CD4-positive, alpha-beta memory T cell (primary cell): ENCODE measurements around the gene MAPK8IP3. TPM values are rescaled to one million over a fixed set of nuclear protein-coding genes. Genes with fewer than 3 reads are reported as not detected.

ENCODE experiments used
- CTCF ChIA-PET: fragments of 350-600 bp; sonication (Branson Sonifier 250); formaldehyde crosslinking; loops from one replicate; lab custom pipeline; 2021; ENCODE audit warnings: inconsistent platforms; ENCODE audit not compliant: partially characterized antibody; lab: Charles Lee
- POLR2A ChIA-PET: fragments of 350-600 bp; sonication (Branson Sonifier 250); formaldehyde crosslinking; loops from one replicate; lab custom pipeline; 2021; ENCODE audit not compliant: partially characterized antibody; lab: Charles Lee
- DNase-seq, 5 donors: peaks; one replicate each; pipeline versions ENCODE4 v3.0.0 to v3.0.0-alpha.2; 2020 to 2022; ENCODE audit warnings: mixed read lengths in 1 of 5
- H3K27ac ChIP-seq: one replicate; pipeline ENCODE4 v1.7.0; 2013; ENCODE audit warnings: low read depth, low read length
- H3K27me3 ChIP-seq: 2 replicates; pipeline ENCODE4 v1.7.0; 2013; ENCODE audit warnings: mild to moderate bottlenecking, low read length, moderate library complexity; ENCODE audit not compliant: insufficient read depth
- H3K36me3 ChIP-seq: 2 replicates; pipeline ENCODE4 v1.7.0; 2013; ENCODE audit warnings: mild to moderate bottlenecking, low read length, moderate library complexity; ENCODE audit not compliant: insufficient read depth
- H3K4me1 ChIP-seq: 2 replicates; pipeline ENCODE4 v1.7.0; 2013; ENCODE audit warnings: mild to moderate bottlenecking, low read length, moderate library complexity; ENCODE audit not compliant: insufficient read depth
- H3K4me3 ChIP-seq, 2 donors: one replicate each; pipeline ENCODE4 v1.7.0; 2013; ENCODE audit warnings: low read length in 2 of 2, mild to moderate bottlenecking in 1 of 2
- H3K9me3 ChIP-seq, 2 donors: one replicate each; pipeline ENCODE4 v1.7.0; 2013; ENCODE audit warnings: low read length in 2 of 2, control low read depth in 1 of 2; ENCODE audit not compliant: control insufficient read depth in 1 of 2
- H3K27ac Mint-ChIP-seq, 7 donors: one replicate each; pipeline ENCODE4 v1.8.0; 2020 to 2021; ENCODE audit warnings: mixed read lengths in 7 of 7, mild to moderate bottlenecking in 6 of 7, inconsistent platforms in 3 of 7, moderate library complexity in 3 of 7
- H3K27me3 Mint-ChIP-seq, 2 donors: one replicate each; pipeline ENCODE4 v1.8.0; 2020 to 2021; ENCODE audit warnings: mixed read lengths in 2 of 2
- H3K36me3 Mint-ChIP-seq, 2 donors: one replicate each; pipeline ENCODE4 v1.8.0; 2020 to 2021; ENCODE audit warnings: mixed read lengths in 2 of 2, inconsistent platforms in 1 of 2, mild to moderate bottlenecking in 1 of 2
- H3K4me1 Mint-ChIP-seq, 4 donors: one replicate each; pipeline ENCODE4 v1.8.0; 2020 to 2021; ENCODE audit warnings: mixed read lengths in 4 of 4, mild to moderate bottlenecking in 1 of 4
- H3K4me3 Mint-ChIP-seq, 8 donors: one replicate each; pipeline ENCODE4 v1.8.0; 2020 to 2021; ENCODE audit warnings: mixed read lengths in 8 of 8, mild to moderate bottlenecking in 7 of 8, moderate library complexity in 6 of 8, inconsistent platforms in 3 of 8
- H3K9me3 Mint-ChIP-seq, 8 donors: one replicate each; pipeline ENCODE4 v1.8.0; 2020 to 2021; ENCODE audit warnings: mixed read lengths in 8 of 8, mild to moderate bottlenecking in 5 of 8, inconsistent platforms in 3 of 8, moderate library complexity in 1 of 8
- intact Hi-C: fragments of 100-400 bp; cut with micrococcal nuclease; formaldehyde crosslinking; loops from one replicate; pipeline ENCODE4 v1.15.1; 2023
- polyA plus RNA-seq, 2 donors: library from polyadenylated mRNA; unstranded; fragments of 300-500 nt; fragmentation: Illumina TruSeq; gene quantifications; one replicate each; pipeline ENCODE4 v1.2.3, GENCODE V29; 2021
- total RNA-seq, 2 experiments: library from RNA; stranded (reverse); gene quantifications; one replicate each; pipeline ENCODE4 v1.2.3, GENCODE V29; 2021

Gene MAPK8IP3
- total and polyA plus RNA-seq, 4 experiments from 2014 or later, result 0.86 to 248 (median 121) TPM

GRCh38 chr16:1790611-1791255 is 84.7 kb downstream of the MAPK8IP3 start:
- peaks cover 4 to 8% of the 10 kb centered on the region in 2 donors for H3K36me3 Mint-ChIP-seq
- ChIA-PET POLR2A (interaction anchor here (0.6 to 1.6 kb wide), 2 partner anchors 8 to 19 kb away, joined by 3 to 5 read pairs; partner anchors contain the start of genes EME2, MRPS34, NUBP2 and SPSB3), CTCF (no interaction called here)
- no peaks in the 10 kb centered on the region for H3K9me3 Mint-ChIP-seq
- H3K27ac Mint-ChIP-seq, result no peak overlapping the region
- intact Hi-C loops, result no loop called here
- H3K4me1 Mint-ChIP-seq, result peaks cover 0 to 5% (median 0%) of the 10 kb centered on the region in 4 donors
- no peak for DNase-seq
- Histone ChIP-seq H3K9me3 (no peaks in the 10 kb centered on the region), H3K27me3 (no peaks in the 10 kb centered on the region), H3K27ac (no peak overlapping the region), H3K36me3 (peaks cover 13% of the 10 kb centered on the region), H3K4me3 (no peak overlapping the region), H3K4me1 (peaks cover 4% of the 10 kb centered on the region)
- no peaks in the 10 kb centered on the region for H3K27me3 Mint-ChIP-seq
- H3K4me3 Mint-ChIP-seq, result no peak overlapping the region

GRCh38 chr16:1791256-1791942 is 85.4 kb downstream of the MAPK8IP3 start:
- Mint-ChIP-seq H3K27me3 (no peaks in the 10 kb centered on the region), H3K27ac (no peak overlapping the region), H3K4me3 (no peak overlapping the region), H3K4me1 (peaks cover 0 to 3% (median 0%) of the 10 kb centered on the region in 4 donors), H3K36me3 (peaks cover 4 to 8% of the 10 kb centered on the region in 2 donors), H3K9me3 (no peaks in the 10 kb centered on the region)
- Histone ChIP-seq H3K36me3 (peaks cover 13% of the 10 kb centered on the region), H3K4me3 (no peak overlapping the region), H3K27me3 (no peaks in the 10 kb centered on the region), H3K9me3 (no peaks in the 10 kb centered on the region), H3K27ac (no peak overlapping the region), H3K4me1 (no peaks in the 10 kb centered on the region)
- intact Hi-C loops, result no loop called here
- POLR2A ChIA-PET, result interaction anchor here (0.6 to 1.6 kb wide), 2 partner anchors 9 to 19 kb away, joined by 3 to 5 read pairs; partner anchors contain the start of genes EME2, MRPS34, NUBP2 and SPSB3
- no peak for DNase-seq
- CTCF ChIA-PET, result no interaction called here

GRCh38 chr16:1791943-1792812 is 86.2 kb downstream of the MAPK8IP3 start:
- H3K4me1 ChIP-seq, result no peaks in the 10 kb centered on the region
- intact Hi-C loops, result no loop called here
- H3K4me1 Mint-ChIP-seq, result peaks cover 0 to 3% (median 0%) of the 10 kb centered on the region in 4 donors
- H3K36me3 Mint-ChIP-seq, result peaks cover 8 to 9% of the 10 kb centered on the region in 2 donors
- H3K4me3 Mint-ChIP-seq, result no peak overlapping the region
- H3K27ac ChIP-seq, result no peak overlapping the region
- peaks cover 9% of the 10 kb centered on the region for H3K36me3 ChIP-seq
- CTCF ChIA-PET, result no interaction called here
- H3K27me3 ChIP-seq, result no peaks in the 10 kb centered on the region
- peaks cover 0 to 5% (median 2%) of the 10 kb centered on the region in 8 donors for H3K9me3 Mint-ChIP-seq
- no peak overlapping the region for H3K4me3 ChIP-seq
- no peak overlapping the region for H3K27ac Mint-ChIP-seq
- POLR2A ChIA-PET, result interaction anchor here (1.6 kb wide), 3 partner anchors 9 to 20 kb away, joined by 4 to 5 read pairs (median 5); partner anchors contain the start of genes EME2, MRPS34, NUBP2 and SPSB3
- H3K9me3 ChIP-seq, result no peaks in the 10 kb centered on the region
- no peak for DNase-seq
- H3K27me3 Mint-ChIP-seq, result no peaks in the 10 kb centered on the region

GRCh38 chr16:1792836-1793577 is 87.0 kb downstream of the MAPK8IP3 start:
- H3K9me3 ChIP-seq, result no peaks in the 10 kb centered on the region
- H3K4me1 ChIP-seq, result no peaks in the 10 kb centered on the region
- Mint-ChIP-seq H3K27ac (no peak overlapping the region), H3K9me3 (peaks cover 0 to 9% (median 5%) of the 10 kb centered on the region in 8 donors), H3K4me1 (peaks cover 0 to 3% (median 0%) of the 10 kb centered on the region in 4 donors), H3K4me3 (no peak overlapping the region), H3K36me3 (peaks cover 10% of the 10 kb centered on the region in 2 donors), H3K27me3 (no peaks in the 10 kb centered on the region)
- H3K27me3 ChIP-seq, result no peaks in the 10 kb centered on the region
- no peak for DNase-seq
- CTCF ChIA-PET, result no interaction called here
- intact Hi-C loops, result no loop called here
- no peak overlapping the region for H3K4me3 ChIP-seq
- H3K36me3 ChIP-seq, result peaks cover 7% of the 10 kb centered on the region
- H3K27ac ChIP-seq, result no peak overlapping the region
- POLR2A ChIA-PET, result interaction anchor here (0.9 to 1.6 kb wide), 3 partner anchors 10 to 21 kb away, joined by 3 to 5 read pairs (median 4); partner anchors contain the start of genes EME2, MRPS34, NUBP2 and SPSB3

- Mint-ChIP-seq H3K9me3 (peaks cover 0 to 13% (median 5%) of the 10 kb centered on the region in 8 donors), H3K4me3 (no peak within 1 kb of the TSS), H3K27me3 (no peaks in the 10 kb centered on the region), H3K36me3 (peaks cover 8 to 10% of the 10 kb centered on the region in 2 donors), H3K27ac (no peak within 1 kb of the TSS), H3K4me1 (peaks cover 0 to 3% (median 0%) of the 10 kb centered on the region in 4 donors)
- Histone ChIP-seq H3K4me1 (no peaks in the 10 kb centered on the region), H3K36me3 (peaks cover 4% of the 10 kb centered on the region), H3K27me3 (no peaks in the 10 kb centered on the region), H3K27ac (no peak within 1 kb of the TSS), H3K9me3 (no peaks in the 10 kb centered on the region), H3K4me3 (no peak within 1 kb of the TSS)
- DNase-seq, result no peak
- POLR2A ChIA-PET, result interaction anchor here (0.9 to 1.6 kb wide), 3 partner anchors 10 to 22 kb away, joined by 3 to 5 read pairs (median 4); partner anchors contain the start of genes EME2, MRPS34, NUBP2 and SPSB3
- CTCF ChIA-PET, result no interaction called here
- intact Hi-C loops, result no loop called here
Measured at GRCh38 chr16:1793578-1794220, 87.7 kb downstream of the MAPK8IP3 start, which contains the start of gene IGFALS. IGFALS (minus strand) TSS chr16:1793705; CDS start chr16:1793652, 53 bp downstream.

- H3K36me3 ChIP-seq, result no peaks in the 10 kb centered on the region
- DNase-seq, result no peak
- no peaks in the 10 kb centered on the region for H3K9me3 ChIP-seq
- Mint-ChIP-seq H3K36me3 (peaks cover 2 to 10% of the 10 kb centered on the region in 2 donors), H3K4me1 (no peaks in the 10 kb centered on the region), H3K4me3 (no peak overlapping the region), H3K27me3 (no peaks in the 10 kb centered on the region), H3K27ac (no peak overlapping the region), H3K9me3 (peaks cover 0 to 17% (median 9%) of the 10 kb centered on the region in 8 donors)
- intact Hi-C loops, result no loop called here
- ChIA-PET CTCF (no interaction called here), POLR2A (interaction anchor here (1.6 kb wide), 1 partner anchor 12 kb away, joined by 5 read pairs; the partner anchor contains the start of genes NUBP2 and SPSB3)
- no peak overlapping the region for H3K27ac ChIP-seq
- H3K27me3 ChIP-seq, result no peaks in the 10 kb centered on the region
- no peak overlapping the region for H3K4me3 ChIP-seq
- no peaks in the 10 kb centered on the region for H3K4me1 ChIP-seq
Measured at GRCh38 chr16:1794221-1794871, 88.4 kb downstream of the MAPK8IP3 start.
